Measurements from ENCODE around the gene NPFFR1. TPM values are rescaled to one million over a fixed set of nuclear protein-coding genes. Genes with fewer than 3 reads are reported as not detected.

NPFFR1 gene
- polyA plus RNA-seq, 1 donor: 0.31 TPM

DNA sequence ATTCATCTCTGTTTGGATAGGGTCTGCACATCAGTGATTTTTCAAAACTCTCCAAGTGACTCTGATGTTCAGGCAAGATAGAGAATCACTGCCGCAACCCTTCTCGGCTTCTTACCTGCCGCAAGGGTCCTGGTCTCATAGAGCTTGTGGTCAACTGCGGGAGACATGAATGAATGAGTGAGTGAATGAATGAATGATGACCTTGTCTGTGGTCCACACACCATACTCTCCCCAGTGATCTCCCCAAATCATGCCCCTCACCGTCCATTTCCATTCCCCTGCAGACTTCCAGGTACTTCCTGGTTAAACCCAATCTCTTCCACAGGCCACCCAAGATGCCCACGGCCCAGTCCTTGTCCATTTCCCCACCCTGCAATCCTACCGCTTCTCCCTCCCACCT is 5.9 kb upstream of the NPFFR1 start:
- no peaks in the 10 kb centered on the region for H3K4me1 ChIP-seq (ENCODE audit: control insufficient read depth, insufficient read depth, low read length)
- 100% methylated on average over 1 of the region's 7 CpGs for WGBS (ENCODE audit: insufficient coverage, low lambda C conversion rate)
- no peak overlapping the region for H3K27ac ChIP-seq (ENCODE audit: low read length)
- H3K27me3 ChIP-seq (ENCODE audit: control insufficient read depth, insufficient read depth, low read length): peaks cover 8% of the 10 kb centered on the region
- H3K36me3 ChIP-seq (ENCODE audit: control insufficient read depth, insufficient read depth, low read length): no peaks in the 10 kb centered on the region
- no peak for DNase-seq
- no peak overlapping the region for H3K4me3 ChIP-seq (ENCODE audit: low read length)
- no peaks in the 10 kb centered on the region for H3K9me3 ChIP-seq (ENCODE audit: control insufficient read depth, low read depth, low read length)

DNA sequence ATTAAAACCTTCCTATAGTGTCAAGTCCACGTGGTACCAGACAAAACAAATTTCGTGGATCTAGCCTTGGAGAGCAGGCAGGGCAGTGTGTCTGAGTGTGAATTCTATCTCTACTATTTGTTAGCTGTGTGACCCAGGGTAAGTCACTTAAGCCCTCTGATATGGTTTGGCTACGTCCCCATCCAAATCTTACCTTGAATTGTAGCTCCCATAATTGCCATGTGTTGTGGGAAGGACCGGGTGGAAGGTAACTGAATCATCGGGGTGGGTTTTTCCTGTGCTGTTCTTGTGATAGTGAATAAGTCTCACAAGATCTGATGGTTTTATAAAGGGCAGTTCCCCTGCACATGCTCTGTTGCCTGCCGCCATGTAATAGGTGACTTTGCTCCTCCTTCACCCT is 2.8 kb upstream of the NPFFR1 start:
- Histone ChIP-seq H3K4me1 (ENCODE audit: control insufficient read depth, insufficient read depth, low read length) (no peaks in the 10 kb centered on the region), H3K36me3 (ENCODE audit: control insufficient read depth, insufficient read depth, low read length) (no peaks in the 10 kb centered on the region), H3K27me3 (ENCODE audit: control insufficient read depth, insufficient read depth, low read length) (peaks cover 39% of the 10 kb centered on the region), H3K4me3 (ENCODE audit: low read length) (no peak overlapping the region), H3K27ac (ENCODE audit: low read length) (no peak overlapping the region), H3K9me3 (ENCODE audit: control insufficient read depth, low read depth, low read length) (no peaks in the 10 kb centered on the region)
- no peak for DNase-seq
- no CpG with 5 or more reads among the region's 6 CpGs for WGBS (ENCODE audit: insufficient coverage, low lambda C conversion rate)

DNA sequence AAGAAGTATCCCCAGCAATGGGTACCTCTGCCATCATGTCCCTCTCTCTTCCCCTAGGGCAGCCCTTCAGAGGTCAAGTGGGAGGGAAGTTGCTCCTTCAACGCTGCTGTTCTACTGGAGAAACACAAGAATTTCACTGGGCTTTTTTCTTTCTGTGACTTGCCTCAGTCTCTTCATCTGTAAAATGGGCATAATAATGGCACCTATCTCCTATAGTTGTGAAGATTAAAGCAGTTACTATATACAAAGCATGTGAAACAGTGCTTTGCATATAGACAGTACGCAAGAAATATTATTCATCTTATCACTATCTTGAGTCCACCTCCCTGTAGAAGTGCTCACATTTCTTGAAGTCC is 1.6 kb upstream of the NPFFR1 start:
- H3K27ac ChIP-seq (ENCODE audit: low read length): no peak overlapping the region
- no peaks in the 10 kb centered on the region for H3K4me1 ChIP-seq (ENCODE audit: control insufficient read depth, insufficient read depth, low read length)
- no peak for DNase-seq
- peaks cover 48% of the 10 kb centered on the region for H3K27me3 ChIP-seq (ENCODE audit: control insufficient read depth, insufficient read depth, low read length)
- no CpG with 5 or more reads among the region's 2 CpGs for WGBS (ENCODE audit: insufficient coverage, low lambda C conversion rate)
- no peak overlapping the region for H3K4me3 ChIP-seq (ENCODE audit: low read length)
- no peaks in the 10 kb centered on the region for H3K36me3 ChIP-seq (ENCODE audit: control insufficient read depth, insufficient read depth, low read length)
- H3K9me3 ChIP-seq (ENCODE audit: control insufficient read depth, low read depth, low read length): no peaks in the 10 kb centered on the region

DNA sequence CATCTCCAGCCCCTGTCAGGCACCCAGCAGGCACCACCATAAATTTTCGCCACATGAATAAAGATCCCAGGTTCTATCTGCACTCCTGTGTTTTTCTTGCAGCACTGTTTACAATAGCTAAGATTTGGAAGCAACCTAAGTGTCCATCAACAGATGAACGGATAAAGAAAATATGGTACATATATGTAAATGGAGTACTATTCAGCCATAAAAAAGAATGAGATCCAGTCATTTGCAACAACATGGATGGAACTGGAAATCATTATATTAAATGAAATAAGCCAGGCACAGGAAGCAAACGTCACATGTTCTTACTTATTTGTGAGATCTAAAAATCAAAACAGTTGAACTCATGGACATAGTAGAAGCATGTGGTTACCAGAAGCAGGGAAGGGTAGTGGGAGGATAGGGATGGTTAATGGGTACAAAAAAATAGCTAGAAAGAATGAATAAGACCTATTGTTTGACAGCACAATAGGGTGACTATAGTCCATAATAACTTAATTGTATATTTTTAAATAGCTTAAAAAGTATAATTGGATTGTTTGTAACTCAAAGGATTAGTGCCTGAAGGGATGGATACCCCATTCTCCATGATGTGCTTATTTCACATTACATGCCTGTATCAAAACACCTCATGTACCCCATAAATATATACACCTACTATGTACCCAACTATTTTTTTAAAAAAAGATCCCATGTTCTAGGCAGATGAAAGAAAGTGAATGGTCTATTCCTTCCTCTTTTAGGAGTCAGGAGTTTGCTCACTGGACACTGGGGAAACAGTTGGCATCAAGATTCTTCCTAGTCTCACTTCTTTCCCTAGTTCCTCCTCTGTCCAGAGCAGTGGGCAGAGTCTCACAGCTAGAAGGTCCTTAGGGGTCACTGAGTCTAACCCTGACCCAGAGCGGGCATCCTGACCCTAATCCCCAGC is 1.0 kb upstream of the NPFFR1 start:
- Histone ChIP-seq H3K27ac (ENCODE audit: low read length) (no peak overlapping the region), H3K27me3 (ENCODE audit: control insufficient read depth, insufficient read depth, low read length) (peaks cover 48% of the 10 kb centered on the region), H3K36me3 (ENCODE audit: control insufficient read depth, insufficient read depth, low read length) (no peaks in the 10 kb centered on the region), H3K4me1 (ENCODE audit: control insufficient read depth, insufficient read depth, low read length) (no peaks in the 10 kb centered on the region), H3K4me3 (ENCODE audit: low read length) (no peak overlapping the region), H3K9me3 (ENCODE audit: control insufficient read depth, low read depth, low read length) (no peaks in the 10 kb centered on the region)
- no peak for DNase-seq
- WGBS (ENCODE audit: insufficient coverage, low lambda C conversion rate): 58% methylated on average over 3 of the region's 4 CpGs

DNA sequence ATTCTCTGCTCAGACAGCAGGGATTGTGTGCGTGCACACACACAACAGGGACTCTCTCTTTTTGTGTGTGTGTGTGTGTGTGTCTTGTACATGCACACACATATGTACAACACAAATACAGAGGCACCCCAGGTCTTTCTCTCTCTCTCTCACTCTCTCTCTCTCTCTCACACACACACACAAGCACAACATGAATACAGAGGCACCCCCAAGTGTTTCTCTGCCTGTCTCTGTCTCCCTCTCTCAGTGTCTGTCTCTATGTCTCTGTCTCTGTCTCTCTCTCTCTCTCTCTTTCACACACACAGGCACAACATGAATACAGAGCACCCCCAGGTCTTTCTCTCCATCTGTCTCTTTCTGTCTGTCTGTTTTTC is 746 bp downstream of the NPFFR1 start:
- Histone ChIP-seq H3K4me3 (ENCODE audit: low read length) (no peak overlapping the region), H3K27me3 (ENCODE audit: control insufficient read depth, insufficient read depth, low read length) (peaks cover 51% of the 10 kb centered on the region), H3K4me1 (ENCODE audit: control insufficient read depth, insufficient read depth, low read length) (no peaks in the 10 kb centered on the region), H3K27ac (ENCODE audit: low read length) (no peak overlapping the region), H3K9me3 (ENCODE audit: control insufficient read depth, low read depth, low read length) (no peaks in the 10 kb centered on the region), H3K36me3 (ENCODE audit: control insufficient read depth, insufficient read depth, low read length) (no peaks in the 10 kb centered on the region)
- DNase-seq: no peak
- no CpG with 5 or more reads among the region's 1 CpG for WGBS (ENCODE audit: insufficient coverage, low lambda C conversion rate)

DNA sequence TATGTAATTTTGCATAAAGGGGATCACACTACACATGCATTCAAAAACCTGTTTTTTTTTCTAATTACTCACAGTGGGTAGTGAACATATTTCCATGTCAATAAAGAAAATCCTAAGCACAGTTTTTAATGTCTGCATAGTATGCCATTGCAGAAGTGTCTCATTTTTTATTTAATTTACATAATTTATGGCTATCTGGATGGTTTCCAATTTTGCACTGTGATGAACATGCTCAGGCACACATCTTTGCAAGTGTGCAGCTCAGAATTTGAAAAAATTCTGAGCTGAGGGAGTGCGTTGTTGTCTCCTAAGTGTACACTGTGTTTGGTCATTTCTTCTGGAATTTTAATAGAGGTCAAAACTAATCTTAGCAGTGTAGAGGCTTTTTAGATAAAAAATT is 2.2 kb downstream of the NPFFR1 start:
- Histone ChIP-seq H3K4me1 (ENCODE audit: control insufficient read depth, insufficient read depth, low read length) (no peaks in the 10 kb centered on the region), H3K4me3 (ENCODE audit: low read length) (no peak overlapping the region), H3K36me3 (ENCODE audit: control insufficient read depth, insufficient read depth, low read length) (no peaks in the 10 kb centered on the region), H3K27ac (ENCODE audit: low read length) (no peak overlapping the region), H3K27me3 (ENCODE audit: control insufficient read depth, insufficient read depth, low read length) (peaks cover 54% of the 10 kb centered on the region), H3K9me3 (ENCODE audit: control insufficient read depth, low read depth, low read length) (no peaks in the 10 kb centered on the region)
- DNase-seq: no peak
- 83% methylated on average over 1 of the region's 1 CpG for WGBS (ENCODE audit: insufficient coverage, low lambda C conversion rate)

DNA sequence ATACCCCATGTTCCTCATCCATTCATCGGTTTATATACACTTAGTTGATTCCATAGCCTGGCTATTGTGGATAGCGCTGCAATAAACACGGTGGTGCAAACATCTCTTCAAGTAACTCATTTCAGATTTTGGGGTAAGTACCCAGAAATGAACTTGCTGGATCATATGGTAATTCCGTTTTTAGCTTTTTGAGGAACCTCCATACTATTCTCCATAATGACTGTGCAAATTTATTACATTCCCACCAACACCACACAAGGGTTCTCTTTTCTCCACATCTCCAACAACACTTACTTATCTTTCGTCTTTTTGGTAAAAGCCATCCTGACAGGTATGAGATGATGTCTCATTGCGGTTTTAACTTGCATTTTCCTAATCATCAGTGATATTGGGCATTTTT is 3.7 kb downstream of the NPFFR1 start:
- Histone ChIP-seq H3K4me1 (ENCODE audit: control insufficient read depth, insufficient read depth, low read length) (no peaks in the 10 kb centered on the region), H3K36me3 (ENCODE audit: control insufficient read depth, insufficient read depth, low read length) (no peaks in the 10 kb centered on the region), H3K4me3 (ENCODE audit: low read length) (no peak overlapping the region), H3K9me3 (ENCODE audit: control insufficient read depth, low read depth, low read length) (no peaks in the 10 kb centered on the region), H3K27ac (ENCODE audit: low read length) (no peak overlapping the region), H3K27me3 (ENCODE audit: control insufficient read depth, insufficient read depth, low read length) (peaks cover 47% of the 10 kb centered on the region)
- DNase-seq: no peak
- WGBS (ENCODE audit: insufficient coverage, low lambda C conversion rate): 90% methylated on average over 2 of the region's 6 CpGs

DNA sequence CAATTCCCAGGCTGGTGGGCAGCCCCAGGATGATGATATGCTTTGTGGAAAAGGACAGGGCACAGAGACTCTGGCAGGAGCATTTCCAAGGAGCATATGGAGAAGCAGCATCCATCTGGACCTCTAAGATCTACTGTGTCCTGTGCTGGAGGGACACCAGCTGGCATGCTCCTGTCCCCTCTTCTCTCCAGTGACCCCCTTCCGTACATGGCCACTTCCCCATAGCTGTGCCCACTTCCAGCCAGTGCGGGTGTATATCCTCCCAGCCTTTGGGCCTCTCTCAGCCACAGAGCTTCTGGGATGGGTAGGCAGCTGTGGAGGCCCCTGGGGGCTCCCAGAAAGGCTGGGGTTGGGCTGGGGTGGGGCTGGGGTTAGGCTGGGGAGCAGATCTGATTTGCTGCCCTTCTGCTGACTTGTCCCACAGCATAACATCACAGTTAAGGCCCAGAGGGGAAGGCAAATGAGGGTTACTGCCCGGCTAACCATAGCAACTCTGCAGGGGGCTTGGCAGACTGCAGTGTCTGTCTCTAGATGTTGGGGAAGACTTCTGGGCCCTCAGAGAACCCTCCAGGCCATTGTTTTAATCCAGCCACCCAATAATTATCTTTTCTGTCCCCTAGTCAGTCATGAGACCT is 6.3 kb downstream of the NPFFR1 start:
- H3K27ac ChIP-seq (ENCODE audit: low read length): no peak overlapping the region
- no peaks in the 10 kb centered on the region for H3K4me1 ChIP-seq (ENCODE audit: control insufficient read depth, insufficient read depth, low read length)
- no peak overlapping the region for H3K4me3 ChIP-seq (ENCODE audit: low read length)
- H3K27me3 ChIP-seq (ENCODE audit: control insufficient read depth, insufficient read depth, low read length): peaks cover 24% of the 10 kb centered on the region
- no peaks in the 10 kb centered on the region for H3K36me3 ChIP-seq (ENCODE audit: control insufficient read depth, insufficient read depth, low read length)
- no peaks in the 10 kb centered on the region for H3K9me3 ChIP-seq (ENCODE audit: control insufficient read depth, low read depth, low read length)
- WGBS (ENCODE audit: insufficient coverage, low lambda C conversion rate): no CpG with 5 or more reads among the region's 3 CpGs
- DNase-seq: no peak

DNA sequence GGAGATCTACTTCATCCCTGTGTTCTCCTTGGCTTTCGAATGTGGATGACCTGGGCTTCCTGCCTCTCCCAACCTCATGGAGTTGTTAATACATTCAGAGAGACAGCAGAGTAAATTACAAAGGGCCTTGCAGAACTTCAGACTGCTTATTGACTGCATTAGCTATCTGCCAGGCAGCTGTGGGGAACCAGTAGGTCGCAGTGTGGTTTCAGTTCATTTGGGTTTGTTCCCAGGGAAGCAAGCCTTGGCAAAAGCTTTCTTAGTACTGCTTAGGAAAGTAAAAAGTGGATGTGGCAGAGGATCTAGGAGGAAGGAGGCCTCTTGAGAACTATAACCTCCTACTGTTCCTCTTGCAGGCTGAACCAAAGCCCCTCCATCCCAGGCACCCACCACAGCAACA is 9.2 kb downstream of the NPFFR1 start:
- Histone ChIP-seq H3K36me3 (ENCODE audit: control insufficient read depth, insufficient read depth, low read length) (no peaks in the 10 kb centered on the region), H3K27ac (ENCODE audit: low read length) (no peak overlapping the region), H3K4me1 (ENCODE audit: control insufficient read depth, insufficient read depth, low read length) (no peaks in the 10 kb centered on the region), H3K27me3 (ENCODE audit: control insufficient read depth, insufficient read depth, low read length) (peaks cover 5% of the 10 kb centered on the region), H3K4me3 (ENCODE audit: low read length) (no peak overlapping the region), H3K9me3 (ENCODE audit: control insufficient read depth, low read depth, low read length) (no peaks in the 10 kb centered on the region)
- no peak for DNase-seq
- no CpG with 5 or more reads among the region's 2 CpGs for WGBS (ENCODE audit: insufficient coverage, low lambda C conversion rate)

DNA sequence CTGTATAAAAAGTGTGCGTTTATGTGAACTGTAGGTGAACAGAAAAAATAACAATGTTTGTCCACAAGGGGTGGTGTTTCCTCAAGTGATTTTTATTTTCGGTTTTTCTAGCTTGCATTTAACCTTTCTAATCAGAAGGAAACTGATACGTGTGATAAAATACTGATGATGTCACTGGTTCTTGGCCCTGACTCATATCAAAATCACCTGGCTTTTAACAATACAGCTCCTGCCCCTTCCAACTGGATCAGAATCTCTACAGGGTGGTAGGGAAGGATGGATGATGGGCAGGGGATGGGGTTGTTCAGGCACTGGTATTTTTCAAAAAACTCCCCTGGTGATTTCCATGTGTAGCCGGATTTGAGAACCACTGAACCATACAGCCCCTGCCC is 10.9 kb downstream of the NPFFR1 start:
- no peak overlapping the region for H3K4me3 ChIP-seq (ENCODE audit: low read length)
- H3K4me1 ChIP-seq (ENCODE audit: control insufficient read depth, insufficient read depth, low read length): no peaks in the 10 kb centered on the region
- peaks cover 3% of the 10 kb centered on the region for H3K27me3 ChIP-seq (ENCODE audit: control insufficient read depth, insufficient read depth, low read length)
- 30% methylated on average over 3 of the region's 4 CpGs for WGBS (ENCODE audit: insufficient coverage, low lambda C conversion rate)
- no peaks in the 10 kb centered on the region for H3K36me3 ChIP-seq (ENCODE audit: control insufficient read depth, insufficient read depth, low read length)
- no peak overlapping the region for H3K27ac ChIP-seq (ENCODE audit: low read length)
- H3K9me3 ChIP-seq (ENCODE audit: control insufficient read depth, low read depth, low read length): no peaks in the 10 kb centered on the region
- DNase-seq: peak; percentile 29 to 37

Measured in large intestine (tissue), 3 donors.